ENCODE data around the gene TMEM170B. TPM values are rescaled to one million over a fixed set of nuclear protein-coding genes. Genes with fewer than 3 reads are reported as not detected.
"Not testable (repeated sequence)": the region's sequence is repeated elsewhere in the genome, so short reads cannot be mapped to it uniquely, and the experiment has no call there.

TMEM170B gene
- total and polyA plus RNA-seq, 2 of the 8 experiments (the other 6 are each of a cell fraction or from before 2014, with no cell fraction given): 0.80 to 4.3 TPM

DNA sequence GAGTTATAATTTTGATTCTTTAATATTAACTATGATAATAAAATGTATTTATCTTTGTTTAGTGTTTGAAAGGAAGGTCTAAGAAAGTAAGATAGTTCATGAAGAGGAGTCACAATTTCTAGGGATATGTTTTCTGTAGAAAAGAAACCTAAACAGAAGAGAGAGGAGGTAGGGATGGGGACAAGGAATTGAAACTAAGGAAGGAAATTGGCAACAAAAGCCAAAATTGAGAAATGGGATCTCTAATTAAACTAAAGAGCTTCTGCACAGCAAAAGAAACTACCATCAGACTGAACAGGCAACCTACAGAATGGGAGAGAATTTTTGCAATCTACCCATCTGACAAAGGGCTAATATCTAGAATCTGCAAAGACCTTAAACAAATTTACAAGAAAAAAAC, 10.3 kb downstream of the TMEM170B start:
- H3K9me3 ChIP-seq (ENCODE audit: insufficient read depth in 2 of 2, low read depth in 1 of 2, low read length in 1 of 2); H4K5ac ChIP-seq (ENCODE audit: insufficient read length, low read depth, low read length); H3K23me2 ChIP-seq (ENCODE audit: low read depth, low read length); DNase-seq (ENCODE audit: low read depth in 1 of 2, low spot score in 2 of 2); H3K14ac ChIP-seq (ENCODE audit: insufficient read length); H3K27ac ChIP-seq (ENCODE audit: low read depth, low read length); H3K9ac ChIP-seq (replicated peaks in 1 of 4; ENCODE audit: extremely low read depth in 1 of 4, low read depth in 3 of 4, low read length in 3 of 4); H3K79me1 ChIP-seq (ENCODE audit: low read depth, low read length); H3K4ac ChIP-seq (replicated peaks; ENCODE audit: insufficient read length, low read depth, low read length); H3K79me2 ChIP-seq (ENCODE audit: control insufficient read depth in 1 of 2, insufficient read depth in 2 of 2, low read length in 2 of 2); H2BK20ac ChIP-seq (ENCODE audit: low read length); H3K27me3 ChIP-seq (replicated peaks in 1 of 4; ENCODE audit: control insufficient read depth in 3 of 4, extremely low read depth in 1 of 4, insufficient read depth in 3 of 4, low read length in 3 of 4); POLR2A ChIA-PET (ENCODE audit: partially characterized antibody); H2BK12ac ChIP-seq (ENCODE audit: low read depth, low read length); H2AK5ac ChIP-seq (ENCODE audit: low read depth, low read length); H2BK15ac ChIP-seq (ENCODE audit: low read length); H3K56ac ChIP-seq (replicated peaks; ENCODE audit: insufficient read length, low read depth, low read length); H4K8ac ChIP-seq (ENCODE audit: extremely low read depth, insufficient read depth, low read length); CTCF ChIA-PET (ENCODE audit: partially characterized antibody); H3K4me3 ChIP-seq (ENCODE audit: extremely low read depth in 1 of 4, insufficient read depth in 2 of 4, low read depth in 3 of 4, low read length in 4 of 4); H3K36me3 ChIP-seq (ENCODE audit: control insufficient read depth in 2 of 4, insufficient read depth in 4 of 4, low read length in 3 of 4); H4K91ac ChIP-seq (replicated peaks; ENCODE audit: insufficient read length, low read length); H3K23ac ChIP-seq (ENCODE audit: insufficient read length); FAIRE-seq; H3K4me1 ChIP-seq (replicated peaks in 1 of 4; ENCODE audit: control insufficient read depth in 3 of 4, insufficient read depth in 4 of 4, low read length in 3 of 4); H3K18ac ChIP-seq (ENCODE audit: extremely low read depth, low read length); H2AFZ ChIP-seq (ENCODE audit: low read length); H2BK5ac ChIP-seq (ENCODE audit: low read depth, low read length); H3K4me2 ChIP-seq (ENCODE audit: insufficient read depth in 1 of 2, low read depth in 2 of 2, low read length in 2 of 2); H2BK120ac ChIP-seq (replicated peaks; ENCODE audit: low read depth, low read length); H4K20me1 ChIP-seq (replicated peaks in 1 of 2; ENCODE audit: control insufficient read depth in 1 of 2, insufficient read depth in 2 of 2, low read length in 2 of 2): not testable (repeated sequence)

DNA sequence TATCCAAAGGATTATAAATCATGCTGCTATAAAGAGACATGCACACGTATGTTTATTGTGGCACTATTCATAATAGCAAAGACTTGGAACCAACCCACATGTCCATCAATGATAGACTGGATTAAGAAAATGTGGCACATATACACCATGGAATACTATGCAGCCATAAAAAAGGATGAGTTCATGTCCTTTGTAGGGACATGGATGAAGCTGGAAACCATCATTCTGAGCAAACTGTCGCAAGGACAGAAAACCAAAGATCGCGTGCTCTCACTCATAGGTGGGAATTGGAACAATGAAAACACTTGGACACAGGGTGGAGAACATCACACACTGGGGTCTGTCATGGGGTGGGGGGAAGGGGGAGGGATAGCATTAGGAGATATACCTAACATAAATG, 11.0 kb downstream of the TMEM170B start:
- H2AK5ac ChIP-seq (ENCODE audit: low read depth, low read length); H2BK15ac ChIP-seq (ENCODE audit: low read length); H3K9me3 ChIP-seq (ENCODE audit: insufficient read depth in 2 of 2, low read depth in 1 of 2, low read length in 1 of 2); H4K8ac ChIP-seq (ENCODE audit: extremely low read depth, insufficient read depth, low read length); H3K4me3 ChIP-seq (ENCODE audit: extremely low read depth in 1 of 4, insufficient read depth in 2 of 4, low read depth in 3 of 4, low read length in 4 of 4); H3K79me1 ChIP-seq (ENCODE audit: low read depth, low read length); H3K4me2 ChIP-seq (ENCODE audit: insufficient read depth in 1 of 2, low read depth in 2 of 2, low read length in 2 of 2); H3K27me3 ChIP-seq (replicated peaks in 1 of 4; ENCODE audit: control insufficient read depth in 3 of 4, extremely low read depth in 1 of 4, insufficient read depth in 3 of 4, low read length in 3 of 4); H4K5ac ChIP-seq (ENCODE audit: insufficient read length, low read depth, low read length); FAIRE-seq; H2BK5ac ChIP-seq (ENCODE audit: low read depth, low read length); CTCF ChIA-PET (ENCODE audit: partially characterized antibody); H3K36me3 ChIP-seq (ENCODE audit: control insufficient read depth in 2 of 4, insufficient read depth in 4 of 4, low read length in 3 of 4); H3K18ac ChIP-seq (ENCODE audit: extremely low read depth, low read length); DNase-seq (ENCODE audit: low read depth in 1 of 2, low spot score in 2 of 2); H3K56ac ChIP-seq (replicated peaks; ENCODE audit: insufficient read length, low read depth, low read length); H3K4me1 ChIP-seq (replicated peaks in 1 of 4; ENCODE audit: control insufficient read depth in 3 of 4, insufficient read depth in 4 of 4, low read length in 3 of 4); H3K9ac ChIP-seq (replicated peaks in 1 of 4; ENCODE audit: extremely low read depth in 1 of 4, low read depth in 3 of 4, low read length in 3 of 4); H2BK20ac ChIP-seq (ENCODE audit: low read length); POLR2A ChIA-PET (ENCODE audit: partially characterized antibody); H3K23me2 ChIP-seq (ENCODE audit: low read depth, low read length); H3K4ac ChIP-seq (replicated peaks; ENCODE audit: insufficient read length, low read depth, low read length); H3K23ac ChIP-seq (ENCODE audit: insufficient read length); H4K20me1 ChIP-seq (replicated peaks in 1 of 2; ENCODE audit: control insufficient read depth in 1 of 2, insufficient read depth in 2 of 2, low read length in 2 of 2); H3K79me2 ChIP-seq (ENCODE audit: control insufficient read depth in 1 of 2, insufficient read depth in 2 of 2, low read length in 2 of 2); H2BK12ac ChIP-seq (ENCODE audit: low read depth, low read length); H3K27ac ChIP-seq (ENCODE audit: low read depth, low read length); H2AFZ ChIP-seq (ENCODE audit: low read length); H4K91ac ChIP-seq (replicated peaks; ENCODE audit: insufficient read length, low read length); H3K14ac ChIP-seq (ENCODE audit: insufficient read length); H2BK120ac ChIP-seq (replicated peaks; ENCODE audit: low read depth, low read length): not testable (repeated sequence)
- WGBS, 2 experiments (ENCODE audit: extremely low coverage in 1 of 2, insufficient coverage in 1 of 2, insufficient read length in 1 of 2, insufficient replicate concordance in 2 of 2, low coverage in 1 of 2, low lambda C conversion rate in 2 of 2, missing lambda C conversion rate in 1 of 2): 90% methylated on average over 4 of the region's 4 CpGs; no CpG with 5 or more reads in 1 of the 2 experiments
